K562 (cell line): Measurements from ENCODE around the gene CERCAM. TPM values are rescaled to one million over a fixed set of nuclear protein-coding genes. Genes with fewer than 3 reads are reported as not detected.

ENCODE experiments used
- ADNP ChIP-seq: fragments of 200-800 bp; sonication (Bioruptor generic); IDR thresholded peaks from 2 replicates; pipeline ENCODE4 v1.6.1; 2016; ENCODE audit warnings: missing genetic modification characterization, missing compliant biosample characterization
- ATF2 ChIP-seq: sonication (generic); formaldehyde crosslinking; IDR thresholded peaks from 2 replicates; pipeline ENCODE4 v1.8.1; 2022; ENCODE audit warnings: missing genetic modification reagents
- C11orf30 ChIP-seq: fragments of 450-650 bp; IDR thresholded peaks from 2 replicates; pipeline ENCODE4 v1.6.1; 2016; ENCODE audit warnings: low read depth, mild to moderate bottlenecking
- KLF6 ChIP-seq: fragments of 250-450 bp; sonication (Bioruptor Pico); IDR thresholded peaks from 2 replicates; pipeline ENCODE4 v1.4.0; 2020; ENCODE audit warnings: mild to moderate bottlenecking, moderate library complexity, borderline replicate concordance
- LCOR ChIP-seq: sonication (generic); formaldehyde crosslinking; IDR thresholded peaks from 2 replicates; pipeline ENCODE4 v1.8.0; 2022; ENCODE audit warnings: mild to moderate bottlenecking, missing genetic modification reagents
- LEF1 ChIP-seq: fragments of 450-650 bp; IDR thresholded peaks from 2 replicates; pipeline ENCODE4 v1.6.1; 2016; ENCODE audit warnings: mild to moderate bottlenecking
- MCM3 ChIP-seq: fragments of 450-650 bp; IDR thresholded peaks from 2 replicates; pipeline ENCODE4 v1.6.1; 2016
- MNT ChIP-seq, 2 experiments: fragments of 450-650 bp; conservative IDR thresholded peaks; 2 replicates each; pipeline ENCODE4 v1.6.1; 2017; ENCODE audit warnings: mild to moderate bottlenecking in 2 of 2, moderate library complexity in 2 of 2
- SAP30 ChIP-seq: fragments of 200-600 bp; sonication (generic); IDR thresholded peaks from 2 replicates; pipeline ENCODE4 v1.6.1; 2012; ENCODE audit warnings: borderline replicate concordance, low read depth, mild to moderate bottlenecking, moderate library complexity, low read length, control low read depth, inconsistent platforms; ENCODE audit not compliant: insufficient read depth, poor library complexity, severe bottlenecking
- TBP ChIP-seq: optimal IDR thresholded peaks from 2 replicates; pipeline ENCODE3; 2011; ENCODE audit warnings: low read depth, low read length, improper control_type of control experiment
- ZNF239 ChIP-seq: fragments of 250-450 bp; sonication (Bioruptor Pico); IDR thresholded peaks from 2 replicates; pipeline ENCODE4 v1.4.0; 2020; ENCODE audit warnings: mild to moderate bottlenecking
- ZNF253 ChIP-seq: fragments of 250-450 bp; sonication (Bioruptor Pico); conservative IDR thresholded peaks from 2 replicates; pipeline ENCODE4 v1.6.1; 2021; ENCODE audit warnings: mild to moderate bottlenecking
- polyA plus RNA-seq, 8 experiments: library from polyadenylated mRNA; depleted of rRNA in 4 of 8; stranded (reverse) in 5 of 8; unstranded in 3 of 8; fragments of >200 nt; fragmentation: Nextera tagmentation in 2 of 8; fragmentation: Illumina TruSeq in 1 of 8; extraction: Ambion mirVana in 2 of 8; extraction: Trizol in 1 of 8; gene quantifications; 2 replicates each; pipeline versions ENCODE4 v1.2.1 to v1.2.3, GENCODE V29; 2011 to 2014; ENCODE audit warnings: inconsistent platforms in 1 of 8, missing spikeins in 1 of 8
- total RNA-seq, 7 experiments: library from RNA; depleted of rRNA in 6 of 7; stranded (reverse); fragments of >200 nt in 6 of 7; fragmentation: Illumina TruSeq in 2 of 7; extraction: Trizol in 2 of 7; gene quantifications; 2 replicates each; pipeline versions ENCODE4 v1.2.1 to v1.2.3, GENCODE V29; 2011 to 2021; ENCODE audit warnings: low replicate concordance in 1 of 7
- TF ChIP-seq, protein P1 (sequence below): fragments of 250-450 bp; sonication (Bioruptor Pico); IDR thresholded peaks from 2 replicates; pipeline ENCODE4 v1.8.0; 2021; ENCODE audit warnings: borderline replicate concordance, mild to moderate bottlenecking, moderate library complexity; ENCODE audit not compliant: poor library complexity, severe bottlenecking
- TF ChIP-seq, protein P2 (sequence below): fragments of 450-650 bp; IDR thresholded peaks from 2 replicates; pipeline ENCODE4 v1.6.1; 2016; ENCODE audit warnings: mild to moderate bottlenecking, moderate library complexity

CERCAM gene
- total and polyA plus RNA-seq, 9 of the 15 experiments (the other 6 are each of a cell fraction or from before 2014, with no cell fraction given): 0.75 to 24.0 (median 18.0) TPM

DNA sequence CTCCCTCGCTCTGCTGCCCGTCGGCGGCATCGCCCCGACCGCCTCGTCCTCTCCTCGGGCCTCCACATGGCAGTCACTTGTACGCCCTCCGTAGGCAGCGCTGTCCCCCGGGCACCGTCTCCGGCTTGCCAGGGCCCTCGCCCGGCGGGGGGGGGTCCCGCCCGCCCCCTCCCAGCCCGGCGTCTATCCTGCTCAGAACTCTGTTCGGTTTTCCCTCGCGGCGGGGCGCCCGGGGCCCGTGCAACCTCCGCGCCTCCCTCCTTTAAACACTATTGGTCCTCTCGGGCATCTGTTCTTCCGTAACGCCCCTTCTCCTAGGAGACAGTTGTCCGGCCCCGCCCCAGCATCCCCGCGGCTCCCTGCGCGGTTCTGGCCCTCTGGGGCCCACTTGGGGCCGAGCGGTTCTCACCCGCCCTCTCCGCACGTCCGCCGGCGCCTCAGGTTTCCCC is 36.0 kb downstream of the CERCAM start (continued):
- TF ChIP-seq, protein P1, sequence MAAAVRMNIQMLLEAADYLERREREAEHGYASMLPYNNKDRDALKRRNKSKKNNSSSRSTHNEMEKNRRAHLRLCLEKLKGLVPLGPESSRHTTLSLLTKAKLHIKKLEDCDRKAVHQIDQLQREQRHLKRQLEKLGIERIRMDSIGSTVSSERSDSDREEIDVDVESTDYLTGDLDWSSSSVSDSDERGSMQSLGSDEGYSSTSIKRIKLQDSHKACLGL (CRISPR knock-in tag): no peak
- TF ChIP-seq SAP30 (peak; percentile 7), LEF1 (no peak), TBP (peak; percentile 36), ADNP (tag) (no peak), MNT (conservative IDR thresholded peaks at IDR 0.05) (peak in 1 of 2 experiments; percentile 37; a peak in 3 of 4 replicates), ATF2 (CRISPR knock-in tag) (no peak), KLF6 (CRISPR knock-in tag) (no peak), LCOR (CRISPR knock-in tag) (no peak), ZNF239 (CRISPR knock-in tag) (no peak), C11orf30 (no peak), ZNF253 (CRISPR knock-in tag) (no peak), MCM3 (no peak)
- TF ChIP-seq, protein P2, sequence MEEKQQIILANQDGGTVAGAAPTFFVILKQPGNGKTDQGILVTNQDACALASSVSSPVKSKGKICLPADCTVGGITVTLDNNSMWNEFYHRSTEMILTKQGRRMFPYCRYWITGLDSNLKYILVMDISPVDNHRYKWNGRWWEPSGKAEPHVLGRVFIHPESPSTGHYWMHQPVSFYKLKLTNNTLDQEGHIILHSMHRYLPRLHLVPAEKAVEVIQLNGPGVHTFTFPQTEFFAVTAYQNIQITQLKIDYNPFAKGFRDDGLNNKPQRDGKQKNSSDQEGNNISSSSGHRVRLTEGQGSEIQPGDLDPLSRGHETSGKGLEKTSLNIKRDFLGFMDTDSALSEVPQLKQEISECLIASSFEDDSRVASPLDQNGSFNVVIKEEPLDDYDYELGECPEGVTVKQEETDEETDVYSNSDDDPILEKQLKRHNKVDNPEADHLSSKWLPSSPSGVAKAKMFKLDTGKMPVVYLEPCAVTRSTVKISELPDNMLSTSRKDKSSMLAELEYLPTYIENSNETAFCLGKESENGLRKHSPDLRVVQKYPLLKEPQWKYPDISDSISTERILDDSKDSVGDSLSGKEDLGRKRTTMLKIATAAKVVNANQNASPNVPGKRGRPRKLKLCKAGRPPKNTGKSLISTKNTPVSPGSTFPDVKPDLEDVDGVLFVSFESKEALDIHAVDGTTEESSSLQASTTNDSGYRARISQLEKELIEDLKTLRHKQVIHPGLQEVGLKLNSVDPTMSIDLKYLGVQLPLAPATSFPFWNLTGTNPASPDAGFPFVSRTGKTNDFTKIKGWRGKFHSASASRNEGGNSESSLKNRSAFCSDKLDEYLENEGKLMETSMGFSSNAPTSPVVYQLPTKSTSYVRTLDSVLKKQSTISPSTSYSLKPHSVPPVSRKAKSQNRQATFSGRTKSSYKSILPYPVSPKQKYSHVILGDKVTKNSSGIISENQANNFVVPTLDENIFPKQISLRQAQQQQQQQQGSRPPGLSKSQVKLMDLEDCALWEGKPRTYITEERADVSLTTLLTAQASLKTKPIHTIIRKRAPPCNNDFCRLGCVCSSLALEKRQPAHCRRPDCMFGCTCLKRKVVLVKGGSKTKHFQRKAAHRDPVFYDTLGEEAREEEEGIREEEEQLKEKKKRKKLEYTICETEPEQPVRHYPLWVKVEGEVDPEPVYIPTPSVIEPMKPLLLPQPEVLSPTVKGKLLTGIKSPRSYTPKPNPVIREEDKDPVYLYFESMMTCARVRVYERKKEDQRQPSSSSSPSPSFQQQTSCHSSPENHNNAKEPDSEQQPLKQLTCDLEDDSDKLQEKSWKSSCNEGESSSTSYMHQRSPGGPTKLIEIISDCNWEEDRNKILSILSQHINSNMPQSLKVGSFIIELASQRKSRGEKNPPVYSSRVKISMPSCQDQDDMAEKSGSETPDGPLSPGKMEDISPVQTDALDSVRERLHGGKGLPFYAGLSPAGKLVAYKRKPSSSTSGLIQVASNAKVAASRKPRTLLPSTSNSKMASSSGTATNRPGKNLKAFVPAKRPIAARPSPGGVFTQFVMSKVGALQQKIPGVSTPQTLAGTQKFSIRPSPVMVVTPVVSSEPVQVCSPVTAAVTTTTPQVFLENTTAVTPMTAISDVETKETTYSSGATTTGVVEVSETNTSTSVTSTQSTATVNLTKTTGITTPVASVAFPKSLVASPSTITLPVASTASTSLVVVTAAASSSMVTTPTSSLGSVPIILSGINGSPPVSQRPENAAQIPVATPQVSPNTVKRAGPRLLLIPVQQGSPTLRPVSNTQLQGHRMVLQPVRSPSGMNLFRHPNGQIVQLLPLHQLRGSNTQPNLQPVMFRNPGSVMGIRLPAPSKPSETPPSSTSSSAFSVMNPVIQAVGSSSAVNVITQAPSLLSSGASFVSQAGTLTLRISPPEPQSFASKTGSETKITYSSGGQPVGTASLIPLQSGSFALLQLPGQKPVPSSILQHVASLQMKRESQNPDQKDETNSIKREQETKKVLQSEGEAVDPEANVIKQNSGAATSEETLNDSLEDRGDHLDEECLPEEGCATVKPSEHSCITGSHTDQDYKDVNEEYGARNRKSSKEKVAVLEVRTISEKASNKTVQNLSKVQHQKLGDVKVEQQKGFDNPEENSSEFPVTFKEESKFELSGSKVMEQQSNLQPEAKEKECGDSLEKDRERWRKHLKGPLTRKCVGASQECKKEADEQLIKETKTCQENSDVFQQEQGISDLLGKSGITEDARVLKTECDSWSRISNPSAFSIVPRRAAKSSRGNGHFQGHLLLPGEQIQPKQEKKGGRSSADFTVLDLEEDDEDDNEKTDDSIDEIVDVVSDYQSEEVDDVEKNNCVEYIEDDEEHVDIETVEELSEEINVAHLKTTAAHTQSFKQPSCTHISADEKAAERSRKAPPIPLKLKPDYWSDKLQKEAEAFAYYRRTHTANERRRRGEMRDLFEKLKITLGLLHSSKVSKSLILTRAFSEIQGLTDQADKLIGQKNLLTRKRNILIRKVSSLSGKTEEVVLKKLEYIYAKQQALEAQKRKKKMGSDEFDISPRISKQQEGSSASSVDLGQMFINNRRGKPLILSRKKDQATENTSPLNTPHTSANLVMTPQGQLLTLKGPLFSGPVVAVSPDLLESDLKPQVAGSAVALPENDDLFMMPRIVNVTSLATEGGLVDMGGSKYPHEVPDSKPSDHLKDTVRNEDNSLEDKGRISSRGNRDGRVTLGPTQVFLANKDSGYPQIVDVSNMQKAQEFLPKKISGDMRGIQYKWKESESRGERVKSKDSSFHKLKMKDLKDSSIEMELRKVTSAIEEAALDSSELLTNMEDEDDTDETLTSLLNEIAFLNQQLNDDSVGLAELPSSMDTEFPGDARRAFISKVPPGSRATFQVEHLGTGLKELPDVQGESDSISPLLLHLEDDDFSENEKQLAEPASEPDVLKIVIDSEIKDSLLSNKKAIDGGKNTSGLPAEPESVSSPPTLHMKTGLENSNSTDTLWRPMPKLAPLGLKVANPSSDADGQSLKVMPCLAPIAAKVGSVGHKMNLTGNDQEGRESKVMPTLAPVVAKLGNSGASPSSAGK: peak; percentile 83
